ENCODE results near the gene NXPE3. TPM values are rescaled to one million over a fixed set of nuclear protein-coding genes. Genes with fewer than 3 reads are reported as not detected.
A peak's percentile ranks its signal among the peaks of the same experiment; 100 is the strongest.

NXPE3 gene
- total RNA-seq, 4 donors from 2014 or later = 31.5 to 52.0 (median 44.5) TPM

- TF ChIP-seq CTCF (IDR thresholded peaks at IDR 0.05 in 4 of 5, conservative IDR thresholded peaks at IDR 0.05 in 1 of 5) (no peak), POLR2A (IDR thresholded peaks at IDR 0.05) (no peak)
- Histone ChIP-seq H3K4me1 (peaks cover 38 to 53% of the 10 kb centered on the region in 2 donors), H3K27me3 (no peaks in the 10 kb centered on the region), H3K27ac (peak overlapping the region; percentile 89 to 94 (median 90)), H3K9me3 (no peaks in the 10 kb centered on the region), H3K36me3 (peaks cover 0 to 33% of the 10 kb centered on the region in 2 donors), H3K4me3 (peak overlapping the region; percentile 74 to 84 (median 77))
- ATAC-seq = peak; percentile 31 to 32
- DNase-seq = peak; percentile 35 to 59
- in situ Hi-C loops (cut with MboI; ENCODE audit: low sequenced_read_pairs in 4 of 4) = no loop called here
- intact Hi-C loops (cut with DNase I; ENCODE audit: low total_unique reads) = no loop called here
Observed at GRCh38 chr3:101780661-101781060, 1.6 kb downstream of the NXPE3 start.

- TF ChIP-seq POLR2A (IDR thresholded peaks at IDR 0.05) (no peak), CTCF (IDR thresholded peaks at IDR 0.05 in 4 of 5, conservative IDR thresholded peaks at IDR 0.05 in 1 of 5) (no peak)
- intact Hi-C loops (cut with DNase I; ENCODE audit: low total_unique reads) = no loop called here
- peak overlapping the region; percentile 89 to 94 (median 90) for H3K27ac ChIP-seq
- ATAC-seq (no peak), DNase-seq (no peak)
- no peaks in the 10 kb centered on the region for H3K27me3 ChIP-seq
- in situ Hi-C loops (cut with MboI; ENCODE audit: low sequenced_read_pairs in 4 of 4) = no loop called here
- peaks cover 0 to 38% of the 10 kb centered on the region in 2 donors for H3K36me3 ChIP-seq
- H3K4me3 ChIP-seq = peak overlapping the region in 3 of 4 donors; percentile 10 to 84 (median 76)
- H3K4me1 ChIP-seq = peaks cover 38 to 58% of the 10 kb centered on the region in 2 donors
- H3K9me3 ChIP-seq = no peaks in the 10 kb centered on the region
Observed at GRCh38 chr3:101781166-101781565, 2.2 kb downstream of the NXPE3 start.

GRCh38 chr3:101784855-101785613 lies 6.0 kb downstream of the NXPE3 start:
- Histone ChIP-seq H3K9me3 (no peaks in the 10 kb centered on the region), H3K36me3 (peaks cover 0 to 74% of the 10 kb centered on the region in 2 donors), H3K4me1 (peaks cover 29 to 53% of the 10 kb centered on the region in 2 donors), H3K4me3 (no peak overlapping the region), H3K27me3 (no peaks in the 10 kb centered on the region), H3K27ac (peak overlapping the region; percentile 89 to 94 (median 90))
- no peak for TF ChIP-seq POLR2A (IDR thresholded peaks at IDR 0.05)
- TF ChIP-seq CTCF (IDR thresholded peaks at IDR 0.05 in 4 of 5, conservative IDR thresholded peaks at IDR 0.05 in 1 of 5) = no peak
- DNase-seq (no peak), ATAC-seq (no peak)
- intact Hi-C loops (cut with DNase I; ENCODE audit: low total_unique reads) (no loop called here), in situ Hi-C loops (cut with MboI; ENCODE audit: low sequenced_read_pairs in 4 of 4) (no loop called here)

GRCh38 chr3:101791778-101792177 lies 12.8 kb downstream of the NXPE3 start:
- no peak for DNase-seq
- no peak for TF ChIP-seq POLR2A (IDR thresholded peaks at IDR 0.05)
- no peak for TF ChIP-seq CTCF (IDR thresholded peaks at IDR 0.05 in 4 of 5, conservative IDR thresholded peaks at IDR 0.05 in 1 of 5)
- in situ Hi-C loops (cut with MboI; ENCODE audit: low sequenced_read_pairs in 4 of 4) = no loop called here

More at GRCh38 chr3:101791778-101792177, 12.8 kb downstream of the NXPE3 start:
- no peak overlapping the region for H3K4me3 ChIP-seq
- ATAC-seq = no peak
- no peaks in the 10 kb centered on the region for H3K27me3 ChIP-seq
- no peak overlapping the region for H3K27ac ChIP-seq
- peaks cover 0 to 57% of the 10 kb centered on the region in 2 donors for H3K36me3 ChIP-seq
- intact Hi-C loops (cut with DNase I; ENCODE audit: low total_unique reads) = no loop called here
- peaks cover 0 to 18% of the 10 kb centered on the region in 2 donors for H3K4me1 ChIP-seq
- no peaks in the 10 kb centered on the region for H3K9me3 ChIP-seq

All from gastrocnemius medialis (tissue), 4 donors.